Neural cell (in vitro differentiated cells): ENCODE results near the gene CPPED1. TPM values are rescaled to one million over a fixed set of nuclear protein-coding genes. Genes with fewer than 3 reads are reported as not detected.

Experiments
- H2AFZ ChIP-seq: fragments of 200-600, 300-800 bp; sonication (generic), shearing (Covaris generic); 2 replicates; pipeline ENCODE4 v1.6.0; 2014; ENCODE audit warnings: low read depth, mild to moderate bottlenecking, antibody characterized with exemption, low read length, moderate library complexity
- H3F3A ChIP-seq: fragments of 200-600 bp; shearing (Covaris generic); 2 replicates; pipeline ENCODE4 v1.6.1; 2016; ENCODE audit warnings: mild to moderate bottlenecking, moderate library complexity, mixed read lengths, antibody characterized with exemption, low read length; ENCODE audit not compliant: insufficient read depth, poor library complexity, severe bottlenecking
- H3K27ac ChIP-seq: fragments of 200-600, 300-800 bp; sonication (generic), shearing (Covaris generic); 2 replicates; pipeline ENCODE4 v1.5.1; 2014; ENCODE audit warnings: mild to moderate bottlenecking, low read length, moderate library complexity
- H3K27me3 ChIP-seq: fragments of 300-800, 200-600 bp; sonication (generic), shearing (Covaris generic); 2 replicates; pipeline ENCODE4 v1.6.0; 2014; ENCODE audit warnings: mild to moderate bottlenecking, low read depth, low read length, moderate library complexity; ENCODE audit not compliant: insufficient read depth
- H3K36me3 ChIP-seq: fragments of 300-800, 200-600 bp; sonication (generic), shearing (Covaris generic); 2 replicates; pipeline ENCODE4 v1.5.1; 2014; ENCODE audit warnings: mild to moderate bottlenecking, antibody characterized with exemption, low read length, moderate library complexity; ENCODE audit not compliant: insufficient read depth
- H3K4me2 ChIP-seq: fragments of 300-800, 200-600 bp; sonication (generic), shearing (Covaris generic); 2 replicates; pipeline ENCODE4 v1.6.0; 2014; ENCODE audit warnings: mild to moderate bottlenecking, low read length
- H3K4me3 ChIP-seq: fragments of 300-800, 200-600 bp; sonication (generic), shearing (Covaris generic); 2 replicates; pipeline ENCODE4 v1.5.1; 2014; ENCODE audit warnings: mild to moderate bottlenecking, low read length, moderate library complexity
- H3K79me2 ChIP-seq: fragments of 200-600 bp; shearing (Covaris generic); replicated peaks from 2 replicates; pipeline ENCODE4 v1.6.0; 2014; ENCODE audit warnings: mild to moderate bottlenecking, low read length, moderate library complexity; ENCODE audit not compliant: insufficient read depth
- H3K9ac ChIP-seq: fragments of 300-800, 200-600 bp; sonication (generic), shearing (Covaris generic); 2 replicates; pipeline ENCODE4 v1.6.1; 2016; ENCODE audit warnings: mild to moderate bottlenecking, low read length, mixed read lengths
- H3K9me2 ChIP-seq: fragments of 200-600 bp; shearing (Covaris generic); 2 replicates; pipeline ENCODE4 v1.6.1; 2016; ENCODE audit warnings: mild to moderate bottlenecking, low read length, mixed read lengths; ENCODE audit not compliant: insufficient read depth
- H3K9me3 ChIP-seq: fragments of 200-600, 300-800 bp; sonication (generic), shearing (Covaris generic); 2 replicates; pipeline ENCODE4 v1.6.1; 2016; ENCODE audit warnings: mild to moderate bottlenecking, mixed run types, low read length, moderate library complexity, mixed read lengths
- H4K20me1 ChIP-seq: fragments of 200-600 bp; shearing (Covaris generic); 2 replicates; pipeline ENCODE4 v1.6.1; 2016; ENCODE audit warnings: mild to moderate bottlenecking, mixed run types; ENCODE audit not compliant: insufficient read depth
- EP300 ChIP-seq: fragments of 450-650 bp; conservative IDR thresholded peaks from 2 replicates; pipeline ENCODE4 v1.6.1; 2014; ENCODE audit warnings: antibody characterized with exemption, mild to moderate bottlenecking, moderate library complexity; ENCODE audit not compliant: poor library complexity, severe bottlenecking
- EZH2 ChIP-seq: fragments of 200-600, 300-800 bp; shearing (Covaris generic), sonication (generic); IDR thresholded peaks from 2 replicates; pipeline ENCODE4 v1.6.1; 2014; ENCODE audit warnings: antibody characterized with exemption, low read length, borderline replicate concordance, mild to moderate bottlenecking; ENCODE audit not compliant: insufficient read depth, poor library complexity, severe bottlenecking
- MXI1 ChIP-seq: fragments of 450-650 bp; conservative IDR thresholded peaks from 2 replicates; pipeline ENCODE4 v1.6.1; 2014; ENCODE audit warnings: antibody characterized with exemption, mild to moderate bottlenecking; ENCODE audit not compliant: poor library complexity, severe bottlenecking
- POLR2AphosphoS5 ChIP-seq: IDR thresholded peaks from 2 replicates; pipeline ENCODE4 v1.6.1; 2012
- RAD21 ChIP-seq: fragments of 450-650 bp; conservative IDR thresholded peaks from 2 replicates; pipeline ENCODE4 v1.6.1; 2014; ENCODE audit warnings: antibody characterized with exemption, mild to moderate bottlenecking, moderate library complexity
- SMC3 ChIP-seq: fragments of 450-650 bp; conservative IDR thresholded peaks from 2 replicates; pipeline ENCODE4 v1.6.1; 2014; ENCODE audit warnings: antibody characterized with exemption, mild to moderate bottlenecking, moderate library complexity; ENCODE audit not compliant: poor library complexity
- TAF1 ChIP-seq: IDR thresholded peaks from 2 replicates; pipeline ENCODE4 v1.6.1; 2012; ENCODE audit warnings: low read depth
- polyA plus RNA-seq: library from polyadenylated mRNA; depleted of rRNA; stranded (reverse); fragments of >200 nt; gene quantifications from 2 replicates; pipeline ENCODE4 v1.2.3, GENCODE V29; 2014
- TF ChIP-seq, protein P1 (sequence below): IDR thresholded peaks from 2 replicates; pipeline ENCODE4 v1.6.1; 2012; ENCODE audit warnings: borderline replicate concordance
- TF ChIP-seq, protein P2 (sequence below): fragments of 450-650 bp; IDR thresholded peaks from 2 replicates; pipeline ENCODE4 v1.5.1; 2014; ENCODE audit warnings: antibody characterized with exemption, mild to moderate bottlenecking, moderate library complexity; ENCODE audit not compliant: poor library complexity, severe bottlenecking

Gene CPPED1
- polyA plus RNA-seq, 1 donor from 2014 or later = 2.5 TPM

DNA sequence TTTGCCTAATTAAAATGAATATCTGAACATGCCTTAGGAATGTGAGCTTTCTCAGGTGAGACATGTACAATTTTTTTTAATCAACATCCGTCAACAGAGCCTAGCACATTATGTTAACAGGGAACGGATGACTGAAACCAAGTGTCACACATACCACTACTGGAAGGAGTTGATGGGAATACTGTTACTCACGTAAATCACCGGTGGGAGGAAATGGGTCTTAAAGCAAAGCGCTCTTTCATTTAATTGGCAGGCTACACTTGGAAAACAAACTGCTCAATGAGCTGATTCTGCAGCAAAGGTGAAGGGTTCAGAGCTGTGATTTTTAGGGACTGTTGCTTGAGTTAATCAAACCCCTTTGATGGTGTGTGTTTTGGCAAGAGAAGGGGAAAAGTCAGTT, 4.8 kb downstream of the CPPED1 start:
- no peaks in the 10 kb centered on the region for H3F3A ChIP-seq
- no peak overlapping the region for H3K9ac ChIP-seq
- H2AFZ ChIP-seq = no peak overlapping the region
- H3K9me3 ChIP-seq = no peaks in the 10 kb centered on the region
- no peak overlapping the region for H3K4me3 ChIP-seq
- H3K79me2 ChIP-seq = no peaks in the 10 kb centered on the region
- H3K27me3 ChIP-seq = no peaks in the 10 kb centered on the region
- no peak overlapping the region for H3K4me2 ChIP-seq
- no peak overlapping the region for H3K27ac ChIP-seq
- H3K36me3 ChIP-seq = no peaks in the 10 kb centered on the region
- H3K9me2 ChIP-seq = no peaks in the 10 kb centered on the region
- no peak for TF ChIP-seq EP300
- TF ChIP-seq RAD21 = no peak
- TF ChIP-seq, protein P1, sequence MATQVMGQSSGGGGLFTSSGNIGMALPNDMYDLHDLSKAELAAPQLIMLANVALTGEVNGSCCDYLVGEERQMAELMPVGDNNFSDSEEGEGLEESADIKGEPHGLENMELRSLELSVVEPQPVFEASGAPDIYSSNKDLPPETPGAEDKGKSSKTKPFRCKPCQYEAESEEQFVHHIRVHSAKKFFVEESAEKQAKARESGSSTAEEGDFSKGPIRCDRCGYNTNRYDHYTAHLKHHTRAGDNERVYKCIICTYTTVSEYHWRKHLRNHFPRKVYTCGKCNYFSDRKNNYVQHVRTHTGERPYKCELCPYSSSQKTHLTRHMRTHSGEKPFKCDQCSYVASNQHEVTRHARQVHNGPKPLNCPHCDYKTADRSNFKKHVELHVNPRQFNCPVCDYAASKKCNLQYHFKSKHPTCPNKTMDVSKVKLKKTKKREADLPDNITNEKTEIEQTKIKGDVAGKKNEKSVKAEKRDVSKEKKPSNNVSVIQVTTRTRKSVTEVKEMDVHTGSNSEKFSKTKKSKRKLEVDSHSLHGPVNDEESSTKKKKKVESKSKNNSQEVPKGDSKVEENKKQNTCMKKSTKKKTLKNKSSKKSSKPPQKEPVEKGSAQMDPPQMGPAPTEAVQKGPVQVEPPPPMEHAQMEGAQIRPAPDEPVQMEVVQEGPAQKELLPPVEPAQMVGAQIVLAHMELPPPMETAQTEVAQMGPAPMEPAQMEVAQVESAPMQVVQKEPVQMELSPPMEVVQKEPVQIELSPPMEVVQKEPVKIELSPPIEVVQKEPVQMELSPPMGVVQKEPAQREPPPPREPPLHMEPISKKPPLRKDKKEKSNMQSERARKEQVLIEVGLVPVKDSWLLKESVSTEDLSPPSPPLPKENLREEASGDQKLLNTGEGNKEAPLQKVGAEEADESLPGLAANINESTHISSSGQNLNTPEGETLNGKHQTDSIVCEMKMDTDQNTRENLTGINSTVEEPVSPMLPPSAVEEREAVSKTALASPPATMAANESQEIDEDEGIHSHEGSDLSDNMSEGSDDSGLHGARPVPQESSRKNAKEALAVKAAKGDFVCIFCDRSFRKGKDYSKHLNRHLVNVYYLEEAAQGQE = no peak
- TF ChIP-seq MXI1 = no peak
- TF ChIP-seq EZH2 = no peak
- TF ChIP-seq SMC3 = no peak
- TF ChIP-seq, protein P2, sequence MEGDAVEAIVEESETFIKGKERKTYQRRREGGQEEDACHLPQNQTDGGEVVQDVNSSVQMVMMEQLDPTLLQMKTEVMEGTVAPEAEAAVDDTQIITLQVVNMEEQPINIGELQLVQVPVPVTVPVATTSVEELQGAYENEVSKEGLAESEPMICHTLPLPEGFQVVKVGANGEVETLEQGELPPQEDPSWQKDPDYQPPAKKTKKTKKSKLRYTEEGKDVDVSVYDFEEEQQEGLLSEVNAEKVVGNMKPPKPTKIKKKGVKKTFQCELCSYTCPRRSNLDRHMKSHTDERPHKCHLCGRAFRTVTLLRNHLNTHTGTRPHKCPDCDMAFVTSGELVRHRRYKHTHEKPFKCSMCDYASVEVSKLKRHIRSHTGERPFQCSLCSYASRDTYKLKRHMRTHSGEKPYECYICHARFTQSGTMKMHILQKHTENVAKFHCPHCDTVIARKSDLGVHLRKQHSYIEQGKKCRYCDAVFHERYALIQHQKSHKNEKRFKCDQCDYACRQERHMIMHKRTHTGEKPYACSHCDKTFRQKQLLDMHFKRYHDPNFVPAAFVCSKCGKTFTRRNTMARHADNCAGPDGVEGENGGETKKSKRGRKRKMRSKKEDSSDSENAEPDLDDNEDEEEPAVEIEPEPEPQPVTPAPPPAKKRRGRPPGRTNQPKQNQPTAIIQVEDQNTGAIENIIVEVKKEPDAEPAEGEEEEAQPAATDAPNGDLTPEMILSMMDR = no peak
- no peak for TF ChIP-seq POLR2AphosphoS5
- TF ChIP-seq TAF1 = no peak
- H4K20me1 ChIP-seq = no peaks in the 10 kb centered on the region

DNA sequence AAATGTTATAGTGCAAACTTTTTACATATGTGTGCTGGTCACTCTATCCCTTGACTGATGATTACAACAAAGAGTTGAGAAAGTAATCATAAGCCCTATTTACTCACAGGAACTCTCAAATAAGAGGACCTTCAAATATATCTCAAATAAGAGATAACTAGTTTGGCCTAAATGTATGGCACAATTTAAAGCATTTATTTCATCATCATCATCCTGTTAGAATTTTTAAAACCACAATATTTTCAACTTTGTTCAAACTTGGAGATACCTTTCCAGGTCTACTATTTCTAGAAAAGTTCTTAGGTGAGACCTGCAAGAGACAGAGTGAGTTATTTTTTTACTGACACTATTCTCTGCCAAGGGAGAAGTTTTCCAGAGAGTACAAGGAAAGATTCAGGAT, 5.5 kb downstream of the CPPED1 start:
- Histone ChIP-seq H3K27me3 (no peaks in the 10 kb centered on the region), H3K9ac (no peak overlapping the region), H3F3A (no peaks in the 10 kb centered on the region), H3K79me2 (no peaks in the 10 kb centered on the region), H3K27ac (no peak overlapping the region), H2AFZ (no peak overlapping the region), H3K9me3 (no peaks in the 10 kb centered on the region), H4K20me1 (no peaks in the 10 kb centered on the region), H3K4me2 (no peak overlapping the region), H3K4me3 (no peak overlapping the region), H3K36me3 (no peaks in the 10 kb centered on the region), H3K9me2 (no peaks in the 10 kb centered on the region)
- no peak for TF ChIP-seq EZH2
- TF ChIP-seq, protein P2 = no peak
- TF ChIP-seq SMC3 = no peak
- no peak for TF ChIP-seq TAF1
- TF ChIP-seq RAD21 = no peak
- no peak for TF ChIP-seq MXI1
- TF ChIP-seq, protein P1 = no peak
